Activated T-cell treated with anti-CD3 and anti-CD28 coated beads, Interleukin-2, amount 50 U/mL, for 72 hours (primary cell): ENCODE data around the gene PRSS56. TPM values are rescaled to one million over a fixed set of nuclear protein-coding genes. Genes with fewer than 3 reads are reported as not detected.
A peak's percentile ranks its signal among the peaks of the same experiment; 100 is the strongest.
"Not testable (repeated sequence)": the region's sequence is repeated elsewhere in the genome, so short reads cannot be mapped to it uniquely, and the experiment has no call there.

Experiments used
- ATAC-seq, 2 donors: fragments of 150-1000 bp; cut with Tn5 transposase; replicated peaks in 1 of 2; 2 replicates each; pipeline ENCODE4 v1.10.0; 2021; ENCODE audit warnings: moderate library complexity in 2 of 2, mild to moderate bottlenecking in 1 of 2
- DNase-seq, 2 donors: peaks; one replicate each; pipeline ENCODE4 v3.0.0; 2021 to 2022; ENCODE audit warnings: mixed read lengths in 1 of 2
- H3K27ac Mint-ChIP-seq: one replicate; pipeline ENCODE4 v1.8.0; 2022; ENCODE audit warnings: mild to moderate bottlenecking, moderate library complexity, mixed read lengths
- H3K27me3 Mint-ChIP-seq: one replicate; pipeline ENCODE4 v1.8.0; 2022; ENCODE audit warnings: low read depth, mixed read lengths
- H3K36me3 Mint-ChIP-seq, 2 donors: one replicate each; pipeline ENCODE4 v1.8.0; 2022; ENCODE audit warnings: mixed read lengths in 2 of 2, mild to moderate bottlenecking in 1 of 2; ENCODE audit not compliant: insufficient read depth in 2 of 2
- H3K4me1 Mint-ChIP-seq: one replicate; pipeline ENCODE4 v1.8.0; 2022; ENCODE audit warnings: low read depth, mixed read lengths
- H3K4me3 Mint-ChIP-seq, 2 donors: one replicate each; pipeline ENCODE4 v1.8.0; 2022; ENCODE audit warnings: mild to moderate bottlenecking in 2 of 2, mixed read lengths in 2 of 2, moderate library complexity in 2 of 2
- H3K9me3 Mint-ChIP-seq, 2 donors: one replicate each; pipeline ENCODE4 v1.8.0; 2022; ENCODE audit warnings: mixed read lengths in 2 of 2
- total RNA-seq, 2 donors: library from RNA; stranded (reverse); gene quantifications; one replicate each; pipeline ENCODE4 v1.2.3, GENCODE V29; 2022

The PRSS56 gene
- total RNA-seq, 2 donors from 2014 or later: 0.39 TPM; not detected in 1

GRCh38 chr2:232528746-232529460 lies 8.7 kb downstream of the PRSS56 start:
- Mint-ChIP-seq H3K27me3 (peaks cover 27% of the 10 kb centered on the region), H3K4me1 (peaks cover 7% of the 10 kb centered on the region), H3K27ac (no peak overlapping the region), H3K9me3 (no peaks in the 10 kb centered on the region), H3K4me3 (no peak overlapping the region), H3K36me3 (no peaks in the 10 kb centered on the region)
- ATAC-seq: peak; percentile 10 to 20
- no peak for DNase-seq

- DNase-seq: no peak
- H3K9me3 Mint-ChIP-seq: no peaks in the 10 kb centered on the region
- H3K27me3 Mint-ChIP-seq: peaks cover 21% of the 10 kb centered on the region
- no peak for ATAC-seq
- H3K4me1 Mint-ChIP-seq: peaks cover 7% of the 10 kb centered on the region
- no peaks in the 10 kb centered on the region for H3K36me3 Mint-ChIP-seq
- no peak overlapping the region for H3K4me3 Mint-ChIP-seq
- H3K27ac Mint-ChIP-seq: no peak overlapping the region
These were observed 9.8 kb downstream of the PRSS56 start for GRCh38 chr2:232529806-232530547.

GRCh38 chr2:232530626-232531260 lies 10.6 kb downstream of the PRSS56 start:
- DNase-seq (no peak), ATAC-seq (no peak)
- Mint-ChIP-seq H3K27me3 (peaks cover 21% of the 10 kb centered on the region), H3K9me3 (no peaks in the 10 kb centered on the region), H3K36me3 (no peaks in the 10 kb centered on the region), H3K27ac (no peak overlapping the region), H3K4me3 (no peak overlapping the region), H3K4me1 (peaks cover 7% of the 10 kb centered on the region)

GRCh38 chr2:232532419-232532818 lies 12.2 kb downstream of the PRSS56 start:
- Mint-ChIP-seq H3K4me3 (no peak overlapping the region), H3K36me3 (no peaks in the 10 kb centered on the region), H3K9me3 (no peaks in the 10 kb centered on the region), H3K27ac (no peak overlapping the region), H3K27me3 (peaks cover 33% of the 10 kb centered on the region), H3K4me1 (peaks cover 7% of the 10 kb centered on the region)
- no peak for DNase-seq
- ATAC-seq: no peak

GRCh38 chr2:232532821-232533220 lies 12.6 kb downstream of the PRSS56 start:
- H3K9me3 Mint-ChIP-seq, H3K27ac Mint-ChIP-seq, ATAC-seq, H3K36me3 Mint-ChIP-seq, DNase-seq, H3K4me1 Mint-ChIP-seq, H3K4me3 Mint-ChIP-seq: not testable (repeated sequence)
- H3K27me3 Mint-ChIP-seq: peaks cover 32% of the 10 kb centered on the region

- Mint-ChIP-seq H3K9me3 (no peaks in the 10 kb centered on the region), H3K36me3 (no peaks in the 10 kb centered on the region), H3K27me3 (peaks cover 27% of the 10 kb centered on the region), H3K4me1 (peaks cover 6% of the 10 kb centered on the region), H3K4me3 (no peak overlapping the region), H3K27ac (no peak overlapping the region)
- ATAC-seq (no peak), DNase-seq (no peak)
These were observed 13.9 kb downstream of the PRSS56 start for GRCh38 chr2:232533944-232534710.

GRCh38 chr2:232534940-232535651 lies 14.9 kb downstream of the PRSS56 start:
- no peak for DNase-seq
- Mint-ChIP-seq H3K4me3 (no peak overlapping the region), H3K36me3 (no peaks in the 10 kb centered on the region), H3K27me3 (peaks cover 25% of the 10 kb centered on the region), H3K9me3 (no peaks in the 10 kb centered on the region), H3K4me1 (peaks cover 5% of the 10 kb centered on the region), H3K27ac (no peak overlapping the region)
- ATAC-seq: no peak

GRCh38 chr2:232535761-232536530 lies 15.8 kb downstream of the PRSS56 start:
- DNase-seq (no peak), ATAC-seq (no peak)
- Mint-ChIP-seq H3K9me3 (no peaks in the 10 kb centered on the region), H3K27ac (no peak overlapping the region), H3K4me1 (peaks cover 5% of the 10 kb centered on the region), H3K36me3 (no peaks in the 10 kb centered on the region), H3K4me3 (no peak overlapping the region), H3K27me3 (peaks cover 25% of the 10 kb centered on the region)

- Mint-ChIP-seq H3K4me1 (peaks cover 5% of the 10 kb centered on the region), H3K4me3 (no peak overlapping the region), H3K9me3 (no peaks in the 10 kb centered on the region), H3K36me3 (no peaks in the 10 kb centered on the region), H3K27ac (no peak overlapping the region), H3K27me3 (peaks cover 25% of the 10 kb centered on the region)
- peak; percentile 39 to 56 for ATAC-seq
- peak; percentile 29 to 31 for DNase-seq
These were observed 16.9 kb downstream of the PRSS56 start for GRCh38 chr2:232537079-232537478.

GRCh38 chr2:232537499-232537898 lies 17.3 kb downstream of the PRSS56 start:
- Mint-ChIP-seq H3K27me3 (peaks cover 25% of the 10 kb centered on the region), H3K27ac (no peak overlapping the region), H3K4me1 (peaks cover 5% of the 10 kb centered on the region), H3K9me3 (no peaks in the 10 kb centered on the region), H3K4me3 (no peak overlapping the region), H3K36me3 (no peaks in the 10 kb centered on the region)
- no peak for ATAC-seq
- DNase-seq: no peak

GRCh38 chr2:232538671-232539070 lies 18.5 kb downstream of the PRSS56 start:
- no peaks in the 10 kb centered on the region for H3K36me3 Mint-ChIP-seq
- H3K27ac Mint-ChIP-seq: no peak overlapping the region
- ATAC-seq (no peak), DNase-seq (no peak)
- peaks cover 5% of the 10 kb centered on the region for H3K4me1 Mint-ChIP-seq
- no peak overlapping the region for H3K4me3 Mint-ChIP-seq
- H3K9me3 Mint-ChIP-seq: no peaks in the 10 kb centered on the region
- peaks cover 20% of the 10 kb centered on the region for H3K27me3 Mint-ChIP-seq
